ENCODE results near the gene RNU6-1. TPM values are rescaled to one million over a fixed set of nuclear protein-coding genes. Genes with fewer than 3 reads are reported as not detected.

RNU6-1 gene
- polyA plus RNA-seq, 1 donor: not detected

DNA sequence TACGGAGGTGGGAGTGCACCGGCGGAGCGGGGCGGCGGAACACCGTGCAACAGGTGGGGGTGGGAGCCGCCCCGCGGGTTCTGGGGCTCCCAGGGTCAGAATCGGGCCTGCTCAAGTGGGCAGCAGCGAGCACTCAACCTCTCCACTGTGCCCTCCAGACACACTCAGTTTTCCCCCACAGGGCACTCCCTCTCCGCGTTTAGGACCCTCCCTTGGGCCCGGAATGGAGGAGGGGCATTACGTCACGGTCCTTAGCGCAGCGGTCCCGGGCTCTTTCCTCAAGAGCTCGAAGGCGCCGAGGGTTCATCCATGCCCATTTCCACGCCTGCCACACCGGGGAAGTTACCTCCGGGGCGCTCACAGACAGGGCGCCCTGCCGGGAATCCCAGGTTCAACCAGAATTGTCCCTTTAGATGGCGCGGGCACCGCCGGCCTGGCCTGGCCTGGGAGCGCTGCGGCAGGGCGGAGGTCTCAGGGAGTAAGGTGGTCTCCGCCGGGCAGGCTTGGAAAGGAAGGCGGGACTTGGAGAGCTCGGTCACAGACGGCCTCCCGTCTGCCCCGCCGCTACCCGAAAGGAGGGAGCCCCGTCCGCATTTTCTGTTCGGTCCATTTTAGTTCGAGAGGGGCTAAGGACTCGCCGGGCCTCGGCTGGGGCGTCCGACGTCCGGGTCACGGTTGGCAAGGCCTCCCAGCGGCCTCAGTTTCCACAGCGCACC is 5.1 kb downstream of the RNU6-1 start:
- Histone ChIP-seq H3K27me3 (ENCODE audit: control insufficient read depth, insufficient read depth, low read length) (peaks cover 76% of the 10 kb centered on the region), H3K9me3 (ENCODE audit: control insufficient read depth, low read depth, low read length) (peaks cover 15% of the 10 kb centered on the region), H3K4me3 (ENCODE audit: low read length) (peak overlapping the region; percentile 28), H3K27ac (ENCODE audit: low read length) (no peak overlapping the region), H3K4me1 (ENCODE audit: control insufficient read depth, insufficient read depth, low read length) (peaks cover 42% of the 10 kb centered on the region), H3K36me3 (ENCODE audit: control insufficient read depth, insufficient read depth, low read length) (no peaks in the 10 kb centered on the region)
- no CpG with 5 or more reads among the region's 59 CpGs for WGBS (ENCODE audit: insufficient coverage, low lambda C conversion rate)
- DNase-seq: peak in 1 of 2 donors; percentile 44

DNA sequence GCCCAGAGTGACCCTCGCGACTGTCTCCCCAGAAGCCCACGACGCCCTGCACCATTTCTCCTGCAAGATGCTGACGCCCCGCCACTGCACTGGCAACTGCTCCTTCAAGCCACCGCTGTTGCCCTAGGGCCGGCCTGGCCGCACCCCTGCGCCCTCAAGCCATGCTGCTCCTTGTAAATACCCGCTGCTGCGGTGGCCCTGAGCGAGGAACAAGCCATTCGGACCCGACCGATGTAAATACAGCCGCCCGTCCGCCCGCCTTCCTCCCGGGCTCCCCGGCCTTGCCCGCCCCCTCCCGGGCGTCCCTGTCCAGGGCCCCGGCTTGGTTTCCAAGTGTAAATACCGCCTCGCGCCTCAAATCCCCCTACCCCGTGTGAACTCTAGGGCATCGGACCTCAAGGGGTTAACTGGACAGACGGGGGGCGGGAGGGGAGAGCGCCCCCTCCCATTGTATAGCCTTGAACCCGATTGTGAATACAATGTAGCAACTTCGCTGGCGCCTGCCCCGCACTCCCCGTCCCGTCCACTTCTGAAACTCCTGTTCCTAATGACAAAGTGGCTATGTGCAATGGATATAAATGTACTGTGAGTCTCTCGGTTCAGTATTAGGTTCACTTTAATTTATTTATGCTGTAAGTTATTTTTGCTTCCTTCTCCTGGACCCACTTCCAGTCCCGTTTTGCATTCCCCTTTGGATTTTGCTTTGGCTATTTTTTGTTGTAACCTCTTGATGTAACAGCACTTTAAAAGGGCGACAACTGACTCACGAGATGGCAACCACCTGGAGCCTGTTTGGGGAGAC is 5.9 kb downstream of the RNU6-1 start:
- Histone ChIP-seq H3K36me3 (ENCODE audit: control insufficient read depth, insufficient read depth, low read length) (no peaks in the 10 kb centered on the region), H3K27me3 (ENCODE audit: control insufficient read depth, insufficient read depth, low read length) (peaks cover 84% of the 10 kb centered on the region), H3K27ac (ENCODE audit: low read length) (no peak overlapping the region), H3K4me1 (ENCODE audit: control insufficient read depth, insufficient read depth, low read length) (peaks cover 43% of the 10 kb centered on the region), H3K4me3 (ENCODE audit: low read length) (peak overlapping the region; percentile 19), H3K9me3 (ENCODE audit: control insufficient read depth, low read depth, low read length) (peaks cover 20% of the 10 kb centered on the region)
- WGBS (ENCODE audit: insufficient coverage, low lambda C conversion rate): 5% methylated on average over 6 of the region's 44 CpGs
- DNase-seq: peak in 1 of 2 donors; percentile 63

DNA sequence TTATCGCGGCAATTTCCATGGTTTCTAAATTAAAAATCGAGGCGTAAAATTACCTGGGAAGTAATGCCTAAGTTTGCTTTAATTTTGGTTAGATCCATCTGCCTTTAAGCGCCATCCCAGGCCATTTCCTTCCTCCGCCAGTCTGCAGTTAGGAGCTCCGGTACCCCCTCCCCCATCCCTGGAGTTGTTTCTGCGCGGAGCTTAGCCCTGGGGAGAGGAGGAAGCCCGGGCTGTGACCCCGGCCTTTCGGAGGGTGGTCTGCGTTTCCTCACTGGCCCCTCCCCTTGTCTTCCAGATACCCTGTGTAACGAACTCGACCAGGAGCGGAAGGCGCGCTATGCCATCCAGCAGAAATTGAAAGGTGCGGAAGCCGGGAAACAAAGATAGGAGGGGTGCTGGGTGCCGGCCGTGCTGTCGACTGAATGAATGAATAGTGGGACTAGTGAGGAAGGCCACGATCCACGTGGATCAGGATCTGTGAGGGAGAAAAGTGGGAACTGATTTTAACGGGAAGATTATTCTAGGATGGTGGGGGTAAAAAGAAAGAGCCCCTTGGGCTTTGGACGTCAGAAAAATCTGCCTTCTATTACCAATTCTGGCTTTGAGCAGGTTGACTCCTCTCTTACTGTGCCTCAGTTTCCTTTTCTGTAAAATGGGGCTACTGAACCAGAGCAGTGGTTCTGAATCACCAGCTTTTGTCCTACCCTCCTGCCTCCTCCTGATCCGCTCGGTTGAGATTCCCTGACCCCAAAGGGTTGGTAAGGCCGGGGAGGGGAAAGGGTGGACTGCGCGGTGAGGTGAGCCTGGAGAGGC is 6.7 kb downstream of the RNU6-1 start:
- Histone ChIP-seq H3K36me3 (ENCODE audit: control insufficient read depth, insufficient read depth, low read length) (no peaks in the 10 kb centered on the region), H3K4me3 (ENCODE audit: low read length) (peak overlapping the region; percentile 8), H3K27me3 (ENCODE audit: control insufficient read depth, insufficient read depth, low read length) (peaks cover 92% of the 10 kb centered on the region)

DNA sequence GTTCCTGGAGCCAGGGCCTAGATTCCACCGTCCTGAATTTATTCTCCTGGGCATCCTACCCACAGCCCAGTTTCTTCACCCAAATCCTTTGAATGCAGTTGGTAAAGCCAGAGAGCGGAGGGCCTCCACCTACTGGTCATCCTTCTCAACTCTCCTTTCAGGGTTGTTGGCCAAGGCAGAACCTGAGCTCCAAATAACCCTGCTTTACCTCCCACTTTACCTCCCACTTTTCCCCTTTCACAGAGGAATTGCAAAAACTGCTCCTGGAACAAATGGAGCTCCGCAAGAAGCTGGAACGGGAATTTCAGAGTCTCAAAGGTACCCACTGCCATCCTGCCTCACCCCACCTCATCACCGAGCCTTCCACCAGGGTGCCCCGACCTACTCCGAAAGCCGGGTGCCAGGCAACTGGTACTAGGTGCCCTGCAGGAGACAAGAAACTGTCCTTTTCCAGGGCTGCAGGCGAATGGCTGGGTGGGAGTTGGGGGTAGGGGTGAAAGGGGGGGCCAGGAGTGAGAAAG is 7.8 kb downstream of the RNU6-1 start:
- no peak for DNase-seq
- H3K27me3 ChIP-seq (ENCODE audit: control insufficient read depth, insufficient read depth, low read length): peaks cover 94% of the 10 kb centered on the region
- H3K27ac ChIP-seq (ENCODE audit: low read length): no peak overlapping the region
- peaks cover 28% of the 10 kb centered on the region for H3K9me3 ChIP-seq (ENCODE audit: control insufficient read depth, low read depth, low read length)
- no CpG with 5 or more reads among the region's 9 CpGs for WGBS (ENCODE audit: insufficient coverage, low lambda C conversion rate)
- peaks cover 40% of the 10 kb centered on the region for H3K4me1 ChIP-seq (ENCODE audit: control insufficient read depth, insufficient read depth, low read length)
- no peak overlapping the region for H3K4me3 ChIP-seq (ENCODE audit: low read length)
- H3K36me3 ChIP-seq (ENCODE audit: control insufficient read depth, insufficient read depth, low read length): no peaks in the 10 kb centered on the region

More for the DNA sequence above, 6.7 kb downstream of the RNU6-1 start:
- H3K27ac ChIP-seq (ENCODE audit: low read length): no peak overlapping the region
- 0% methylated on average over 6 of the region's 32 CpGs for WGBS (ENCODE audit: insufficient coverage, low lambda C conversion rate)
- H3K9me3 ChIP-seq (ENCODE audit: control insufficient read depth, low read depth, low read length): peaks cover 28% of the 10 kb centered on the region
- peaks cover 42% of the 10 kb centered on the region for H3K4me1 ChIP-seq (ENCODE audit: control insufficient read depth, insufficient read depth, low read length)
- DNase-seq: no peak

DNA sequence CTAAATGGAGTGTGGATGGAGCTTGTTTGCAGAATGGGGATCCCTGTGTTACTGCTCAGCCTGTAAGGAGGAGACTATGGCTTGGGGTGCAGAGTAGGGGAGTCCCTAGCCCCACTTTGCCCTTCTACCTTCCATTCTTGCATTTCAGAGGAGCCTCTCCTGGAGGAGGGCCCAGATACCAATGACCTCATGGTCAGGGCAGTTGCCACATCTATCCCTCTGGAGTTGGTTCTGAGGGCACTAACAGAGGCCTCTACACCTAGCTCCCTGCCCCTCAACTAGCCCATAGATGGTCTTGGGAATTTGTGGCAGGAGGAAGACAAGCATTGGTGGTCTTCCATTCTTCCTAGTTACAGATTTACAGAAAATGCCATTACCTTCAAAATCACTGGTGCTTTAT is 8.5 kb downstream of the RNU6-1 start:
- Histone ChIP-seq H3K36me3 (ENCODE audit: control insufficient read depth, insufficient read depth, low read length) (no peaks in the 10 kb centered on the region), H3K27ac (ENCODE audit: low read length) (no peak overlapping the region), H3K4me3 (ENCODE audit: low read length) (no peak overlapping the region), H3K9me3 (ENCODE audit: control insufficient read depth, low read depth, low read length) (peaks cover 30% of the 10 kb centered on the region), H3K27me3 (ENCODE audit: control insufficient read depth, insufficient read depth, low read length) (peaks cover 97% of the 10 kb centered on the region), H3K4me1 (ENCODE audit: control insufficient read depth, insufficient read depth, low read length) (peaks cover 40% of the 10 kb centered on the region)
- no peak for DNase-seq

DNA sequence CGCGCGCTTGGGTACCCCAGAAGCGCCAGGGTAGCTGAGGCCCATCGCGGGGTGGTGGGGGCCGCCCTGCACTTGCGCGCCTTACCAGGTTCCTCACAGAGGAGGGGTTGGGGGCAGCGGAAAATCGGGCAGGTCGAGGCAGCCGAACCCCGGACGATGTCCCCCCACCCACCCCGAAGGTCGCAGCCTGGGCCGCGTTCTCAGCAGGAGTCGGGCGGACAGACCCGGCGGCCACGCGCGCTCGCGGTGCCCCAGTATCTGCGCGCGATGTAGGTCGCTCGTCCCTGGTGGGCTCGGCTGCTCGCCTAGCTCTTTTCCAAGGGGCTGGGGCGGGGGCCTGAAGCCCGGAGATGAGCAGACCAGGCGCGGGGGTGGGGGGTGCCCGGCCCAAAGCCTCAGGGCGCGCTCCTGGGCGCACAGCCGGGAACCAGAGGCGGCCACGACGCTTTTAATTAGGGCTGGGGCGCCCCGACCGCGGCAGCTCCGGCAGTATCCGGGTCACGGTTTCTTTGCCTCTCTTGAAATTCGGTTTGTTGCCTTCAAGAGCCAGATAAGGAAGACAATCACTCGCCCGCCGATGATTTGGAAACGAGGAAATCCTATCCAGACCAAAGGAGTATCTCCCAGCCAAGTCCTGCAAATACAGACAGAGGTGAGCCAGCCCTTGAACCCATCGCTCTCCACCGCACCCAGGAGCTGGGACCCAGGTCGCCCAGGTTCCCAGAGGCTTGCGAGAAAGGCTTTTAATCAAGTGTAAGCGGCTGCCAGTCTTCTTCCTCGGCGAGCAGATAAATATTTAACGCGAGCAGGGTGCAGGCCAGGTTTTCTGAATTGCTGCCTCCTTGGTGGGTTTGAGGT is 10.0 kb downstream of the RNU6-1 start:
- Histone ChIP-seq H3K4me3 (ENCODE audit: low read length) (no peak overlapping the region), H3K4me1 (ENCODE audit: control insufficient read depth, insufficient read depth, low read length) (peaks cover 36% of the 10 kb centered on the region), H3K9me3 (ENCODE audit: control insufficient read depth, low read depth, low read length) (peaks cover 27% of the 10 kb centered on the region), H3K27ac (ENCODE audit: low read length) (no peak overlapping the region), H3K27me3 (ENCODE audit: control insufficient read depth, insufficient read depth, low read length) (peaks cover 98% of the 10 kb centered on the region), H3K36me3 (ENCODE audit: control insufficient read depth, insufficient read depth, low read length) (no peaks in the 10 kb centered on the region)
- DNase-seq: no peak
- no CpG with 5 or more reads among the region's 68 CpGs for WGBS (ENCODE audit: insufficient coverage, low lambda C conversion rate)

DNA sequence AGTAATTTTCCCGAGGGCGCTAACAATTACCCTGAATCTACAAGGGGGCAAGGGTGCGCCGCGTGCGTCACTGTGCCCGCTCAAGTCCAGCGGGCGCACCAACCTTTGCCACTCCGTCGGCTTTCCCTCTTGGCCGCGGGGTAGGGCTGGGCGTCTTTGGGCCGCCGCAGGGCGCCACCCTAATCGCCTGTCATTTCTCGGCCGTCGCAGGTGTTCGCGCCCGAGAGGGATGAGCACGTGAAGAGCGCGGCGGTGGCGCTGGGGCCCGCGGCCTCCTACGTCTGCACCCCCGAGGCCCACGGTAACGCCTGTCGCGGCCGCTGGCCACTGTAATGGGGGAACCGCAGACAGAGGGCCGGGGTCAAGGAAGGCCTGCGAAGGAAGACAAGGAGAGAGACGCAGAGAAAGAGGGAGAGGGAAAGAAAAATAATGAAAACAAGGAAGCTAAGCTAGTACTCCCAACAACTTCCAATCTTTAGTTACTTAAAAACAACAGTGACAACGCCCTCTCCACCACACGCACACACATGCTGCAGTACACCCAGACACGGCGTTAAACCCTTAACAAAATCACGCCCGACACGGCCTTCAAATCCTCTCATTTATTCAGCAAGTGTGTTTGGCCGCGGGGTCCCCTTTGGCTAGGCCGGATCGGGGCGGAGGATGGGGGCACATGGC is 10.7 kb downstream of the RNU6-1 start:
- Histone ChIP-seq H3K4me1 (ENCODE audit: control insufficient read depth, insufficient read depth, low read length) (peaks cover 32% of the 10 kb centered on the region), H3K4me3 (ENCODE audit: low read length) (no peak overlapping the region), H3K27ac (ENCODE audit: low read length) (no peak overlapping the region), H3K27me3 (ENCODE audit: control insufficient read depth, insufficient read depth, low read length) (peaks cover 98% of the 10 kb centered on the region), H3K36me3 (ENCODE audit: control insufficient read depth, insufficient read depth, low read length) (no peaks in the 10 kb centered on the region), H3K9me3 (ENCODE audit: control insufficient read depth, low read depth, low read length) (peaks cover 27% of the 10 kb centered on the region)
- 0% methylated on average over 2 of the region's 54 CpGs for WGBS (ENCODE audit: insufficient coverage, low lambda C conversion rate)
- DNase-seq: no peak

DNA sequence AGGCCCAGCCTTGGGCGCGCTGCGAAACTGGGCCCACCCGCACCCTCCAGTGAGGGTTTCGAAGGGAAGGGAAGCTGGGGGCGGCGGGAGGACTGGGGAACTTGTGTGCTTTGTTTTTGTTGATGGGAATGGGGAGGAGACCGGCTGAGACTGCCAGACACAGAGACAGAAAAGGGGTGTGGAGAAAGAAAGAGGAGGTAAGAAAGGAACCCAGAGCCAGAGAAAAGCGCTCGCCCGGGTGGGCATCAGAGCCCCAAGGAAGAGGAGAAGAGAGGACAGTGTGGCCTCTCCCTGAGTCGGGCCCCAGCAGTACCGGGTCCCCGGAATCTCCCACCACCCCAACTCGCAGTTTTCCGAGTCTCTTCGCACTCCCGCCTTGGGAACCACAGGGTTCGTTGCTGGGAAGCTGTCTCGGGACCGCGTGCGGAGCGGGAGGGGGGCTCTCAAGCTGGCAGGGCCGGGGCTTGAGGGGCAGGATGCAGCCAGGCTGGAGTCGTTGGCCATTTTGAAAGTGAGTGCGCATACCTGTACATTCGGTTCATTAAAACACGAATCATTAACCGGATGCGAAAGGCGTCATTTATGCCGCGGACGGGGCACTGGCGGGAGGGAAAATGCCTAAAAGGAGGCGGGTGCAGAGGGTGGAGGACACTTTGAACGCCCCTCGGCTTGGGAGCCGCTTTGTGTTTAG is 11.4 kb downstream of the RNU6-1 start:
- H3K36me3 ChIP-seq (ENCODE audit: control insufficient read depth, insufficient read depth, low read length): no peaks in the 10 kb centered on the region
- H3K27me3 ChIP-seq (ENCODE audit: control insufficient read depth, insufficient read depth, low read length): peaks cover 98% of the 10 kb centered on the region
- no peak for DNase-seq
- WGBS (ENCODE audit: insufficient coverage, low lambda C conversion rate): 0% methylated on average over 1 of the region's 40 CpGs
- H3K9me3 ChIP-seq (ENCODE audit: control insufficient read depth, low read depth, low read length): peaks cover 27% of the 10 kb centered on the region
- H3K4me3 ChIP-seq (ENCODE audit: low read length): no peak overlapping the region
- H3K27ac ChIP-seq (ENCODE audit: low read length): no peak overlapping the region
- peaks cover 26% of the 10 kb centered on the region for H3K4me1 ChIP-seq (ENCODE audit: control insufficient read depth, insufficient read depth, low read length)
